NCI-H510A treated with DMSO at 0.1 percent for 48 hours (cell line): ENCODE measurements around the gene P2RX6.
"Not testable (repeated sequence)": the region's sequence is repeated elsewhere in the genome, so short reads cannot be mapped to it uniquely, and the experiment has no call there.

Experiments
- DNase-seq: peaks from one replicate; lab custom pipeline; 2025; lab: John Stamatoyannopoulos, UW

P2RX6 gene

DNA sequence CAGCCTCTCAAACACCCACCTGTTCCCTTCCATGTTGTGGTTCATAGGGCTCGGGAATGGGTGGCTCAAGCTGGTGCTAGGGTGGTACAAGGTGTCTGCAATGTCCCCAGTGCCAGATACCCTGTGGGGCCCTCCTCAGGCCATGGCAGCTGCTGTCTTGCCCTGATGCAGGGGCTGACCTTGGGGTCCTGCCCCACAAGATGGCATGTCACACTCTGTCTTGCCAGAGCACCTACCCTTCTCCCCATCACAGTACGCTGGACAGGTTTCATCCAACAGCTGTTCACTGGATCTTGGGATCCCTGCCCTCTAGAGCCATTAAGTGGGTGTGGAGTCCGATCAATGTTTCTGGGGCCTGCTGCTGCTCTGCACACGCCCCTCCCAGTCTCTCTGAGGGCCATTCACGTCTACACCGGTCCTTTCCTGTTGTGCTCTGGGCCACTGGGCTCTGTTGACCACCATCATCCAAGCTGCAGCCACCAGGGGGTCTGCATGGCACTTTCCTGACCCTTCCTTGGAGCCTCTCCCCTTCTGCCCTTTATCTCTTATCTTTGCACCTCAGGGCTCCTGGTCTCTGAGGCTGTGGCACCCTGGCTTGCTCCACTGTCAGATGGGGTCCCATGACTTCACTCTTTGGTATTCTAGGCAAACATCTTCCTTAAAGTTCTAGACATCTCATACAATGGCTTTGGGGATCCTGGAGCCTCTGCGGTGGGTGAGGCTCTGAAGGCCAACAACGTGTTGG is 37.9 kb downstream of the P2RX6 start:
- DNase-seq: no peak

DNA sequence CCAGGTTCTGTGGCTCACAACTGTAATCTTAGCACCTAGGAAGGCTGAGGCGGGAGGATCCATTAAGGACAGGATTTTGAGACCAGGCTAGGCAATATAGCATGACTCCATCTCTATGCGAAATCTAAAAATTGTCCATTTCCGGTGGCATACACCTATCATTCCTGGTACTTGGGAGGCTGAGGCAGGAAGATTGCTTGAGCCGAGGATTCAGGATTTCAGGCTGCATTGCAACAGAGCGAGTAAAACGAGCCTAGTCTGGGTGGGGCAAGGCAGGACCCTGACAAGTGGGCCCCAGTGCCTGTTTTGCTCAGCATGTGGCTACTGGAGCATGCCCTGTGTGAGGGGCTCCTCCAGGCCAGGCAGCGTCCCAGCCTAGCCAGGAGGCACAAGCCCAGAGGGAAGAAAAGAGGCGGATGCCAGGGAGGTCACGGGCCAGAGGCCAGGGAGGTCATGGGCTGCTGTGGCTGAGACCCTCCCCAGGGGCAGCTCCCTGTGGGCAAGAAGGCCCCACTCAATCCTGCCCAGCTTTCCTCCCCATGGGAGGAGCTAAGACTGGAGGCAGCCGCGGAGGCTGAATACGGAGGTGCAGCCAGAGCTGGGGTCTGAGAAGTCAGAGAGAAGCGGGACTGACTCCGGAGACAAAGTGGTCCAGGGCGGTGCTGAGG is 39.2 kb downstream of the P2RX6 start:
- no peak for DNase-seq

DNA sequence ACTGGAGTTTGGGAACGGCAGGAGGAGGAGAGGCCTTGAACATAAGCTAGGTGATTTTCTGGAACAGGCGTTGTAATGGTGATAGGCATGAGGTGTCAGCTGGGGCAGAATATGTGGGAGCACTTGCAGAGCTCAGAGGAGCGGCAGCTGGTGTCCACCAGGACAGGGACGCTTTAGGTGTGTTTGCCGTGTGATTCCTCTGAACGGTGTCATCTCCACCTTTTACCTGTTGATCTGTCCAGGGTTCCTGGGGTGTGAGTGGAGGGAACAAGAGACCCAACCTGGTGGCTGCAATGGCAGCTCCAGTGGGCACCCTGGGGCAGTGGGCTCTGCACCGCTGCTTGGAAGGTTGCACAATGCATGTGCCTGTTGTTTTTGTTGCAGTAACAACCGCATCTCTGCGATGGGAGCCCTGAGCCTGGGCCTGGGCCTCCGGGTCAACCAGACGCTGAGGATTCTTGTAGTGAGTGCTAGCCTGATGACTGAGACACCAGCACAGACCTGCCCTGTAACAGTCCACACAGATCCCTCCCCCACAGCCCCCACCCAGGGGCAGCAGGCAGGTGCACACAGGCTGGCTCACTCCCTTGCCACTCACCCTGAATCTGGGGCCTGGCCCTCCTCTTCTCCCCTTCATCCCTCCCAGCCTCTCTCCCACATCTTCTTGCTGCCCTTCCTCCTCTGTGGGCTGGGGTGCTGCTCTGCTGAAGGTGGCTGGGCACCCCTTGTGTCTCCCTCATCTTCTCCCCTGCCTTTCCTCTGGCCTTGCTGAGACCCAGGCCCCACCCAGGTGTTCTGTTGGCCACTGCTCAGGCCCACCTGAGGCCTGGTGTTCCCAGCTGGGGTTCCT is 40.0 kb downstream of the P2RX6 start:
- DNase-seq: no peak

DNA sequence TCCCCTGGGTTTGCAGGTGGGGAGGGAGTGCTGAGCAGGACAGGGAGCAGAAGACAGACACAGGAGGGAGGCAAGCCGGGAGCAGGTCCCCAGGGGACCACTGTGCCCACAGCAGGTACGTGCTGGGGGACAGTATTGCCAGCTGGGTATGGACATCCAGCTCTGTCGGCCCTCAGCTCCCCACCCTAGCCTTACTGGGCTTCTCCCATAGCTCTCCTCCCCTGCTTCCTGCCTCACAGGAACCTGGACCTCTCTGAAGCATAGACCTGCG is 40.5 kb downstream of the P2RX6 start:
- DNase-seq: no peak

DNA sequence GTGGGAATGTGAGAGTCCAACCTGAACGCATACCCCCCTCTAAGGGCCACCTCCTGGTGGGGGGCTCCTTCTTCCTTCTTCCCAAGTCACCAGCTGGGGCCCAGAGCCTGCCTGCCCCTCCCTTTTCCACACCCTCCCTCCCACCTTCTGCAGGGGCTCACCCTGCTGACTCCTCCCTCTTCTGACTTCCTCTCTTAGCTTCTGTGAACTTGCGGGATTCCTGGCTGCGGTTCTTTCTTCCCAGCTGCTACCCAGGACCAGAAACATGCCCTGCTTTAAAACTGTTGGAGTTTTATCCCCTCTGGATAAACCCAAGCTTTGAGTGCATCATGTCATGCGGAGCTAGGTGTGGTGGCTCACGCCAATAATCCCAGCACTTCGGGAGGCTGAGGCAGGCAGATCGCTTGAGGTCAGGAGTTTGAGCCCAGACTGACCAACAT is 40.9 kb downstream of the P2RX6 start:
- DNase-seq: no peak

DNA sequence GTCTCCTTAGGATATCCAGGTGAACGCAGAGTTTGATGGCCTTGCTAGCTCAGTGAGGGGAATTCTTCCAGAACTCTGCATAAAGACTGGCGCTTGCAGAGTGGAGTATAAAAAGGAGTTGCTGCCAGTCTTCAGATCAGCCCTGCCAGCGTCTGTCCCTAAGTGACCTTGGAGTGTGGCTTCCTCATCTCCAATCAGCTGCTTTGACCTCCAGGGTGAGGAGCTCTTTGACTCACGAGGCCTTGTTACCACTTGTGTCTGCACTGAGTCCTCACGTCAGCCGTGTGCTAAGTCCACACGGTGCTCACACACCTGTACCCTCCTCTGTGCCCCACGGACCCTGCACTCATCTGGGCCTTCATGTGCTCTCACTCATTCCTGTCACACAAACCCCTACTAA is 45.4 kb downstream of the P2RX6 start:
- DNase-seq: not testable (repeated sequence)

DNA sequence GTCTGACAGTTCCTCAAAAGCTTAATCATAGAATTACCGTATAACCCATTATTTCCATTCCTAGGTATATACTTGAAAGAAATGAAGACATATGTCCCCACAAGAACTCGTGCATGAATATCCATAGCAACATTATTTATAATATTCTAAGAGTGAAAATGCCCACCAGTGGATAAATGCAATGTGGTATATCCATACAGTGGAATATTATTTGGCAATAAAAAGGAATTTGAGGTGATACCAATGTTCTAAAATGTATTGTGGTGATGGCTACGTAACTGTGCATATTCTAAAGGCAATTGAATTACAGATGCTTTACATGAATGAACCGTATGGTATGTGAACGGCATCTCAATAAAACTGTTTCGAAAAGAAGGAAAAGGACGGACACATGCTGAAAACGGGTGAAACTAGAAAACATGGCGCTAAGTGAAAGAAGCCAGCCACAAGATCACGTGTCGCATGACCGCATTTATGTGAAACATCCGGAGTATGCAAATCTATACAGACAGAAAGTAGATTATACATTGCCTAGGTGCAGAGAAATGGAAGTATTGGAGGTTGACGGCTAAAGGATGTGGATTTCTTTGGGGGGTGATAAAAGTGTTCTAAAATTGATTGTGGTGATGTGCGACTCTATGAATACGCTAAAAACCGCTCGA is 46.8 kb downstream of the P2RX6 start:
- DNase-seq: not testable (repeated sequence)

DNA sequence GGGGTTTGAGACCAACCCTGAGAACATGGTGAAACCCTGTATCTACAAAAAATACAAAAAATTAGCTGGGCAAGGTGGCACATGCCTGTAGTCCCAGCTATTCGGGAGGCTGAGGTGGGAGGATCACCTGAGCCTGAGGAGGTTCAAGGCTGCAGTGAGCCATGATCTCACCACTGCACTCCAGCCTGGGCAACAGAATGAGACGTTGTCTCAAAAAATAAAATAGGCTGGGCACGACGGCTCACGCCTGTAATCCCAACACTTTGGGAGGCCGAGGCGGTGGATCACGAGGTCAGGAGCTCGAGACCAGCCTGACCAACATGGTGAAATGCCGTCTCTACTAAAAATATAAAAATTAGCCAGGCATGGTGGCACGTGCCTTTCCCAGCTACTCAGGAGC is 49.5 kb downstream of the P2RX6 start:
- not testable (repeated sequence) for DNase-seq

DNA sequence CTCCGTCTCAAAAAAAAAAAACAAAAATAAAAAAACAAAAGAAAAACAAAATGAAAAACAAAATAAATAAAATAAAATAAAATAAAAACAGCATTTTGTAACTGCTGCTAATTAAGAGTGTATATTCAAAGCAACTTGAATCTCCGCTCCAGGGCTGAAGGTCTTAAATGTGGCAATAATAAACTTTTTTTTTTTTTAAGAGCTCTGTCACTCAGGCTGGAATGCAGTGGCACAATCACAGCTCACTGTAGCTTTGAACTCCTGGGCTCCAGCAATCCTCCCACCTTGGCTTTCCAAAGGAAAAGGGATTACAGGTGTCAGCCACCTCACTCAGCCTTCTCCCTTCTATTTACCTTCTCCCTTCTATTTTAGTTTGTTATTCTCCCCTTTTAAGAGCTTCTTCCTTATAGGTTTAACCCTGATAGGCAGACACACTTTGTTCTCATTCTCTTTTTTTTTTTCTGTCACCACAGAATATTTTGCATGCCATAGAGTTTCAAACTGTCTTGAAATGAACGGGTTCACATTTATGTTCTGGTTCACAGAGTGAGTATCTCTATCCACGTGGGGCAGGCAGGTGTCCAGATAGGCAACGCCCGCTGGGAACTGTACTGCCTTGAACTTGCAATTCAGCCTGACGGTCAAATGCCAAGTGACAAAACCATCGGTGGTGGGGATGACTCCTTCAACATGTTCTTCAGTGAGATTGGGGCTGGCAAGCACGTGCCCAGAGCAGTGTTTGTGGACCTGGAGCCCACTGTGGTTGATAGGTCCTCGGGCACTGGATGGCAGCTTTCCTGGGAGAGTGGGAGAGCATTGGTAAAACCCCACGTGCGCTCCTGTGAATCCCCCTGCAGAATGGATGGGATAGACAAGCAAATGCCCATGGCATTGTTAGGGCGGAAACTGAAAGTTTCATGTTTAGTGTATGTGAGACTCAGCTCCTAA is 50.2 kb downstream of the P2RX6 start:
- DNase-seq: no peak

DNA sequence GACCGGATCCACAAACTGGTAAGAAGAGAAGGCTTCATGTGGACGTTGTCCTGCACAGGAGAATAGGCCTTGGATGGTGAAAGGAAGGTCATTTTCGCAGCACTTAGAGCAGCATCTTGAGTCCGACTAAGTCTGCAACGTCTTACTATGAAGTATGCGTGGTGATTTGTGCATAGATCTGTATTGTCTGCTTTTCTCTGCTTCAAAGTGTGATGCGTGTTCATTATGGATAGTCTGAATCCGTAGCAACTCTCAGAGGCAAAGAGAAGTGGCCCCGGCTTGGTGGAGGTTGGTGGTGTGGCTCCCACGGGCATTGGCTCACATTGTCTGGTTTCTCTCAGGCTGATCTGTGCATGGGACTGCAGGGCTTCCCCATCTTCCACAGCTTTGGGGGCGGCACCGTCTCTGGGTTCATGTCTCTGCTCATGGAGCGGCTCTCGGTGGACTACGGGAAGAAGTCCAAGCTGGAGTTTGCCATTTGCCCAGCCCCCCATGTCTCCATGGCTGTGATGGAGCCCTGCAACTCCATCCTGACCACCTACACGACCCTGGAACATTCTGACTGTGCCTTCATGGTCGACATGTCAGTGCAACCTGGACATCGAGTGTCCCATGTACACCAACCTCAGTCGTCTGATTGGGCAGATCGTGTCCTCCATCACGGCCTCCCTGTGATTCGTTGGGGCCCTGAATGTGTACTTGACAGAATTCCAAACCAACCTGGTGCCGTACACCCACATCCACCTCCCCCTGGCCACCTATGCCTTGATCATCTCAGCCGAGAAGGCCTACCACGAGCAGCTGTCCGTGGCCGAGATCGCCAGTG is 52.3 kb downstream of the P2RX6 start:
- DNase-seq: no peak

DNA sequence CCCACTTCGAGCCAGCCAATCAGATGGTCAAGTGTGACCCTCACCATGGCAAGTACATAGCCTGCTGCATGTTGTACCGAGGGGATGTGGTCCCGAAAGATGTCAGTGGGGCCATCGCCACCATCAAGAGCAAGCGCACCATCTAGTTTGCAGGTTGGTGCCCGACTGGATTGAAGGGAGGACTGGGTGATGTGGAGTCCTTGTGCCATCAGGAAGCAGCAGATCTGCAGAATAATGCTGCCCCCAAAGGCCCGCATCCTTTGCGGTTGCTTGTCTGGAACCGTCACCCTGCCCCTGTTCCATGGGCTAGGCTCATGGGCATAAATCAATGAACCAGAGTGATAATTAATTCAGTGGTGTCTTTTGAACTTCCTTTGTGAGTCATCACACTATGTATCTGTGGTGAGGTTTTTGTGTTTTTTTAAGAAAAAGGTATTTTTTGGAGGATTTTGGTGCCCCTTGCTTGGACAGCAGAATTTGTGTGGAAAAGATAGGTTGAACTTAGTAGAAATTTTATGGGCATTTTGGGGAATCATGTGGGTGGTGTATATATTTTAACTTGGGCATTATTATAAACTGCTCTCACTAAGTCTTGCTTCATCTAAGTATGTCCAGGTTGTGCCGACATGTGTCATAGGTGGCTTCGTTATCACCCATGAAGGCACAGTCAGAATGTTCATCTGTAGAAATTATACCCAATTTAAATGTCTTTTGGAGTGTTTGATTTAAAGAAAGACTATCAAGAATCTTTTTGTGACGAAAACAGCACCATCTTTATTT is 53.1 kb downstream of the P2RX6 start:
- no peak for DNase-seq

DNA sequence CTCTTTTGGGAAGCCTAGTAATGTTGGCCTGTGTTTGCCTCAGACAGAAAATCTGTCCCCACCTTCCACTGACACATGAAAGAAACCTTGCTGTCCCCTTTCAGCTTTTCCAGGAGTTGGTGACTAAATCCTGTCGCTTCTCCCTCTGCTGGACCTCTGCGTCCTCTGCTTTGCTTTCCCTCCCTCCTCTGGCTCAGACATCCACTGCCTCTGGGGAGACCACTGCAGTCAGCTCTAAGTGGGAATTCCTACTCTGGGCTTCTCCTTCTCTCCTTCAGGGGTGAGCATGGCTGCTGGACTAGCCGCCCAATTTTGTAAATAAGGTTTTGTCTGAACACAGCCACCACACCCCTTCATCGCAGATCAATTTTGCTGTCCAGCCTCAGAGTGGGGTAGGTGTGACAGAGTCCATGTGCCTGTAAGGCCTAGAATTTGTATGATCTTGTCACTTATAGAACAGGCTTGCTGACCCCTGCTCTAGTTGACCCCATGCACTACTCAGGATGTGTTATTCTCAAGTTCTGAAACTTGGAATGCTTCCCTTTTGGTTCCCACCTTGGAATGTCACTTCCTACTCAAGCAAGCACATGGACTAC is 53.8 kb downstream of the P2RX6 start:
- no peak for DNase-seq

DNA sequence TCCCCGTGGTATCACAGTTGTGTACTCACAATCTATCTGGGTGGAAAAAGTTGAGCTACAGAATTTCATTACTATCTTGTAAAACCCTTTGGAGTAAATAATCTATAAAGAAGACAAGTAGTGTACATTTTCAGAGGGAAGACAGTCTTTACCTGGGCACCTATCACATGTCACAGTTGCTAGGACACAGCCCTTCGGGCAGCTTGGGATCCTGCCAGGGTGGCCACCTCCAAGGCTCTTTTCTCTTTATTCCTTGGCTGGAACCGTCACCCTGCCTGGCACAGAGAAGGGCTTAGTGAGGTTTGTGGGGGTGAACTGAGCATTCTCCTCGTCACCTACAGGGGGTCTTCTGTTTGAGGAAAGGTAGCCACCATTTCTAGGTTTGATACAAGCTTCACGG is 54.4 kb downstream of the P2RX6 start:
- DNase-seq: no peak

DNA sequence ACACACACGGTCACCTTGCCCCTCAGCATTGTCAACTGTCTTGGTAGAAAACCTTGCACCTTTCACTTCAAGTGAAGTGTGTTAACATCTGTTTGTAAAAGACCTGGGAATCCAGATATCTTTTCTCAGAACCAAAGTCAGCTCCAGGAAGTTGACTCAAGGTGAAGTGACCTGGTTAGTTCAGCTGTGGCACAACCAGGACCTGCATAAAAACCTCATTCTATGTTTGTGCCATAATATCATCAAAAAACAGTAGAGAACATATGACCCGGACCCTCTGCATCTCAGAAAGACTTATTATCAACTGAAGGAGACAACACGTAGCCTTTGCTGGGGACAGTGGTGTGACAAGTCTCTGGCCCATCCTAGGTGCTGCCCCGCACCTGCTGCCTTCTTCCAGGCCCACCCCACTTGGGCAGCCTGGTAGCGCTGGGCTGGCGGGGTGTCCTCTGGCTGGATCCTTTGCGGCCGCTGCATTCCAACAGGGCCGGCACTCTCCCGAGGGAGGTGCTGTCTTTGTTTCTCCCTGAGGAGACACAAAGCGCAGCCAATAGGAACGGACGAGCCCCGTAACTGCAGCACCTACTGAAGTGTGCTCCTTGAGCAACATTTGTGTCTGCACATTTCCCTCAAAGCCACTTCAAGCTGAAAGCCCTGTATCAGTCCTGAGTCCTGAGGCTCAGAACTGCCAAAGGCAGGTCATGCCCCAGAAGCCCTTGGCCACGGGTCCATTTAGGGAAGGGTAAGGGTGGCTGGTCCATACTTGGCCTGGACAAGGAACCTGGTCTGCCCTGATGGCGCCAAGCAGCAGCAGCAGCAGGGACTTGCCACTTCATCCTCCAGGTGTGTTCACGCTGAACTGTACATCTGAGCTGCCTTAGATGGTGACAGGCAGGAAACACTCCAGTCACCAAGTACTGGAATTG is 56.0 kb downstream of the P2RX6 start:
- DNase-seq: no peak

DNA sequence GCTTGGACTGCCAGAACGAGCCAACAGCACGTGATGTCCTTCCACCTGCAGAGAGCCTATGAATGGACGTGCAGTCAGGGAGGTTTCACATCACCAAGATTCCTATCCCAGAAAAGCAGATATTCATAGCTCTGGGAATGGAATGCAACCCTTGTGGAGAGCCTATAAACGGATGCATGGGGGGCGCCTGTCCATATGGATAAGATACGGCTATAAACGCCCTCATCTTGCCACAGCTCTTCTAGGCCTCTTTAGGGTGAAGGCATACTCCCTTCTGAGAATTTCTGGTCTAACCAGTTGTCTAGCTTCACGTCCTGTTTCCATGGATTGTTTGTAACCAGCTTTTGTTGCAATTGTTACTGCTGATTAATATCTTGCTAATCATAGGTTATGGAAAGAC is 56.8 kb downstream of the P2RX6 start:
- not testable (repeated sequence) for DNase-seq

DNA sequence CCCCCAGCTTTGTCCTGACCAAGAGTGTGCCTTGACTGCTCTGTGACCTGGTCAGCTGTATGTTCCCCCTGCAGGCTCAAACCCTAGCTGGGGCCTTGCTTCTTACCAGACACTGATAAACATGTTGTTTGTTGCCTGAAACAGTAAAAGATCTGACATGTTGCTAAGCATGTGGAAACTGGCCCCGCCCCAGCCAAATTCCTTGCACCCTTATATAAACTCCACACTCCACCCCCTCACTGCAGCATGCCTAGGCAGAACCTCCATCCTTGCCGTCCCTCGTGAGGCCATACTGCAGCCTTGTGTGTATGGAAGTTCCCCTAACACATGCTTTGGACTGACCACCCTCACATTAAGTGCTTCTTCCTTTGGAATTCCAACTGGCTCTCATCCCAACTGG is 58.1 kb downstream of the P2RX6 start:
- DNase-seq: no peak

DNA sequence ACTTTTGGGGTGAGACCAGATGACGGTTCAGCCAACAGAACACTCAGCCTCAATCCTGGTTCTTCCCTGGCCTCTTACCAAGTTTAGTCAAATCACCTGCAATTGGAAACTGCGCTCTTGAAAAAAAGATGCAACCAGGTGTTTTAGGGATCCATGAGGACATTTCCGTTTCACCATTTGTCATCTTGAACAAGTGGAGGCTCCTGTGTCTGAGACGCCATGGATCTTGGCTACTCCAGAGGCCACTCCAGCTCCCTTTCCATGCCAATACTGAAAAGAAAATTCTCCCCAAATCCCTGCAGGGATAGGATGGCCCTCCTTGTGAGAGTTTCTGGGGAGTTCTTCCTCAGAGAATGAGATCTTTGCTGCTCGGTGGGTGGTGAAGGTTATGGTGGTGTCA is 58.5 kb downstream of the P2RX6 start:
- no peak for DNase-seq

DNA sequence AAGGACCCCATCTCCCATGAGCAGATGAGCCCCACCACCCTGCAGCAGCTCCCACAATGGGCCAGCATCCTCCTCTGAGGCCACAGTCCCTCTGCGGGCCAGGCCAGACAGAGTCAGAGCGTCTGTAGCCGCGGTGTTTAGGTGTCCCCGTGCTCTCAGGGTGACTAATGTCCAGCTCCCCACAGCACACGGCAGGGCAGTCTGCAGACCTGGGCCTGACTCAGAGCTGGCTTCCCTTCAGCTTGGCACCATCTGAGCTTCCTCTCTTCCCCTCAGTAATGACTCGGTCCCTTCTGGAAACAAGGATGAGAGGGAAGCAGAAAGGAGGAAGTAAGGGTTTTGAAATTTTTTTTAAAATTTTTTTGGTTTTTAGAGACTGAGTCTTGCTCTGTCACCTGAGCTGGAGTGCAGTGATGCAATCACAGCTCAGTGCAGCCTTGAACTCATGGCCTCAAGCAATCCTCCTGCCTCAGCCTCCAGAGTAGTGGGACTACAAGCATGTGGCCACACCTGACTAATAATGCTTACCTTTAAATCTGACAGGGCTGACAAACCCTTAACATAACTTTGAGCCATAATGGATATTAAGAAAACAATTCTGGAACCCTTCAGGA is 59.2 kb downstream of the P2RX6 start:
- no peak for DNase-seq
